ENCODE measurements around the gene CLEC11A. TPM values are rescaled to one million over a fixed set of nuclear protein-coding genes. Genes with fewer than 3 reads are reported as not detected.

Gene CLEC11A
- total RNA-seq, 2 donors from 2014 or later, result 13.8 to 26.2 TPM

DNA sequence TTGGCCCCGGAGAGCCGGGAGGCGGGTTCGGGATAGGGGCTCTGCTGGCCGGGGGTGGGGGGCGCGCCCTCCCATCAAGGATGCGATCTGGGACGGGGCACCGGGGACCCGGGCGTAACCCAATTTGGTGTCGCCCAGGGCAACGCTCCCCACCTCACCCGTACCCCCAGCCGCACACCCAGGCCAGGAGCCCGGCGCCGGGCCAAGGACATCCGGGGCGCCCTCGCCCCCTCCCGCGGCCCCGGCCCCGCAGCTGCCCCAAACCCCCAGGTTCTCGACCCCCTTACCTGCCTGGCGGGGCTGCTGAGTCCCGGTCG lies 4.1 kb upstream of the CLEC11A start:
- DNase-seq (ENCODE audit: low spot score), result no peak
- intact Hi-C loops (cut with DNase I), result no loop called here
- peaks cover 7% of the 10 kb centered on the region for H3K27me3 ChIP-seq (replicated peaks; ENCODE audit: insufficient read depth)
- H3K4me3 ChIP-seq, result peak overlapping the region; percentile 28 to 42
- 2% methylated on average over 15 of the region's 30 CpGs for WGBS
- no peaks in the 10 kb centered on the region for H3K36me3 ChIP-seq
- H3K4me1 ChIP-seq (replicated peaks), result peaks cover 2% of the 10 kb centered on the region
- no peak overlapping the region for H3K27ac ChIP-seq
- no peak for TF ChIP-seq POLR2A (IDR thresholded peaks at IDR 0.05)
- TF ChIP-seq, protein P1, sequence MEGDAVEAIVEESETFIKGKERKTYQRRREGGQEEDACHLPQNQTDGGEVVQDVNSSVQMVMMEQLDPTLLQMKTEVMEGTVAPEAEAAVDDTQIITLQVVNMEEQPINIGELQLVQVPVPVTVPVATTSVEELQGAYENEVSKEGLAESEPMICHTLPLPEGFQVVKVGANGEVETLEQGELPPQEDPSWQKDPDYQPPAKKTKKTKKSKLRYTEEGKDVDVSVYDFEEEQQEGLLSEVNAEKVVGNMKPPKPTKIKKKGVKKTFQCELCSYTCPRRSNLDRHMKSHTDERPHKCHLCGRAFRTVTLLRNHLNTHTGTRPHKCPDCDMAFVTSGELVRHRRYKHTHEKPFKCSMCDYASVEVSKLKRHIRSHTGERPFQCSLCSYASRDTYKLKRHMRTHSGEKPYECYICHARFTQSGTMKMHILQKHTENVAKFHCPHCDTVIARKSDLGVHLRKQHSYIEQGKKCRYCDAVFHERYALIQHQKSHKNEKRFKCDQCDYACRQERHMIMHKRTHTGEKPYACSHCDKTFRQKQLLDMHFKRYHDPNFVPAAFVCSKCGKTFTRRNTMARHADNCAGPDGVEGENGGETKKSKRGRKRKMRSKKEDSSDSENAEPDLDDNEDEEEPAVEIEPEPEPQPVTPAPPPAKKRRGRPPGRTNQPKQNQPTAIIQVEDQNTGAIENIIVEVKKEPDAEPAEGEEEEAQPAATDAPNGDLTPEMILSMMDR (IDR thresholded peaks at IDR 0.05), result no peak
- TF ChIP-seq POLR2AphosphoS5 (IDR thresholded peaks at IDR 0.05), result no peak
- H3K9me3 ChIP-seq, result no peaks in the 10 kb centered on the region

DNA sequence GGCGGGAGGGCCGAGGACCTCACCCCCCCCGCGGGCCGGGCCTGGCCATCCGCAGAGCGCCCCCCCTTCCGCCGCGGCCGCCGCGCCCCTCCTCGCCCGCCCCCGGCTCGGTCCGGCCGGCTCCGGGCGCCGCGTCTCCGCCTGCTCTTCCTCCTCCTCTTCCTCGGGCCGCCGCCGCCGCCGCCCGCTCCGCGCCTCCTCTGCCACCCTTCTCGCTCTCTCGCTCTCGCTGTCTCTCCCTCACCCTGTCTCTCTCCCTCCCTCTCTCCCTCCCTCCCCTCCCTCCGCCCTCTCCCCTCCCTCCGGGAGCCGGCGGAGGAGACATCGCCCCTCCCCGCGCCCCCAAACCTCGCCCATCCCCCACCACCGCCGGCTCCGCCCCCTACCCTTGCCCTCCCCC lies 3.6 kb upstream of the CLEC11A start, which contains the start of gene SHANK1:
Gene SHANK1, minus strand, starts transcription at position 237 of the 400 bp plus-strand sequence. CDS start 2,883 bp downstream, outside the sequence.
- Histone ChIP-seq H3K9me3 (no peaks in the 10 kb centered on the region), H3K4me1 (replicated peaks) (peaks cover 4% of the 10 kb centered on the region), H3K4me3 (peak within 1 kb of the TSS; percentile 28 to 42), H3K36me3 (no peaks in the 10 kb centered on the region), H3K27me3 (replicated peaks; ENCODE audit: insufficient read depth) (peaks cover 7% of the 10 kb centered on the region), H3K27ac (no peak within 1 kb of the TSS)
- WGBS, result 4% methylated on average over 29 of the region's 47 CpGs
- intact Hi-C loops (cut with DNase I), result no loop called here
- TF ChIP-seq POLR2A (IDR thresholded peaks at IDR 0.05), result no peak
- TF ChIP-seq, protein P1 (IDR thresholded peaks at IDR 0.05), result no peak
- TF ChIP-seq POLR2AphosphoS5 (IDR thresholded peaks at IDR 0.05), result no peak
- DNase-seq (ENCODE audit: low spot score), result no peak

DNA sequence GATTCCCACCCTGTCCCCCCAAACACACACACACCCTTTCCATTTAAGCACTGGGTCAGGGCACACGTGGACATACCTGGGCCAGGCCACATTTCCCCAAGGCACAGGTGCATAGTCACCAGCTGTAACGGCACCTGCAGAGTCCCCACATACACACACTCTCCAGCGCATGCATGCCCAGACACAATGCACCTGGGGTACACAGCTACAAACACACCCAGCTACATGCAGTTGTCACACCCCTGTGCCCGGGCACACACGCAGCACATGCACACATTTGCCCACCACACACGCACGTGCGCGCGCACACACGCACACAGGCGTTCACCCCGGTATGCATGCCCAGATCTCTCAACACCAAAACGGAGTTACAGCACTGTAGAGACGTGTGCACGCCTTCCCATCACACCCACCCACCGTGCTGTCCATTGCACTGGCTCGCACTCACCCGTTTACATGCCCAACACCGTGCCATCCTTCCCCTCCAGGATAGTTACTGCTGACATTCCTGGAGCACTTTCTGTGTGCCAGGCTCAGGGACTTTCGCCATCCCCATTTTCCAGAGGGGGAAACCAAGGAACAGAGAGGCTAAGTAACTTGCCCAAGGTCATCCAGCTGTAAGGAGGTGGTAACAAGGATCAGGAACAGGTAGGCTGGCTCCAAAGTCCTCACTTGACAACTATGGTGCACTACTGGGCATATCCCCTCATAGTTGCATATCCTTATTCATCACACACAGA lies 2.8 kb upstream of the CLEC11A start:
- H3K27ac ChIP-seq, result no peak overlapping the region
- H3K4me1 ChIP-seq (replicated peaks), result peaks cover 4% of the 10 kb centered on the region
- no peak for DNase-seq (ENCODE audit: low spot score)
- no peaks in the 10 kb centered on the region for H3K36me3 ChIP-seq
- intact Hi-C loops (cut with DNase I), result no loop called here
- H3K9me3 ChIP-seq, result no peaks in the 10 kb centered on the region
- 55% methylated on average over 21 of the region's 21 CpGs for WGBS
- no peak overlapping the region for H3K4me3 ChIP-seq
- peaks cover 7% of the 10 kb centered on the region for H3K27me3 ChIP-seq (replicated peaks; ENCODE audit: insufficient read depth)
- TF ChIP-seq, protein P1 (IDR thresholded peaks at IDR 0.05), result no peak
- TF ChIP-seq POLR2A (IDR thresholded peaks at IDR 0.05), result no peak
- TF ChIP-seq POLR2AphosphoS5 (IDR thresholded peaks at IDR 0.05), result no peak

DNA sequence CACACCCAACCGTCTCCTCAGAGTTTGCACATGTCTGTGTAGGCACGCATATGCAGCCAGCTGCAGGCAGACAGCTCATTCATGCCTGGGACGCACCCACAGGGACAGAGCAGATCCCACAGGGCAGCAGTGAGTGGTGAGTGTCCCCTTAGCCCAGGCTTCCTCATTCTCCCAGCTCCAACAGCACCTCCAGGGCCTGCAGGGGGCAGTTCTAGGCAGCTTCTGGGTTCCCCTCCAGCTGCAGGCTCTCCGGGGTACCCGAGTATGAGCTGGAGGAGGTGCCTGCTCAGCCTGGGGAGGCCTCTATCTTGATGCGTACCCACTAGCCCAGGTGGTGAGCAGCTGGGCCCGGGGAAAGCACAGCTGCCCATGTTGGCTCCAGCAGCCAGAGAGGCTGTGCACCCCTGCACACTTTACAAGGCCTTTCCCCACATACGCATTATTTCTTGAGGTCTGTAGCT lies 2.2 kb upstream of the CLEC11A start:
- intact Hi-C loops (cut with DNase I), result no loop called here
- Histone ChIP-seq H3K9me3 (no peaks in the 10 kb centered on the region), H3K27ac (no peak overlapping the region), H3K4me3 (no peak overlapping the region), H3K36me3 (no peaks in the 10 kb centered on the region), H3K27me3 (replicated peaks; ENCODE audit: insufficient read depth) (peaks cover 7% of the 10 kb centered on the region), H3K4me1 (replicated peaks) (peaks cover 4% of the 10 kb centered on the region)
- WGBS, result 55% methylated on average over 8 of the region's 8 CpGs
- DNase-seq (ENCODE audit: low spot score), result no peak
- no peak for TF ChIP-seq POLR2AphosphoS5 (IDR thresholded peaks at IDR 0.05)
- TF ChIP-seq POLR2A (IDR thresholded peaks at IDR 0.05), result no peak
- TF ChIP-seq, protein P1 (IDR thresholded peaks at IDR 0.05), result no peak
